LNCaP clone FGC (cell line): ENCODE measurements around the gene EVA1C.

Source experiments
- DNase-seq: peaks from one replicate; pipeline ENCODE4 v3.0.0-alpha.2; 2011; ENCODE audit warnings: low read depth
- H3K4me3 ChIP-seq: 2 replicates; pipeline ENCODE4 v1.5.1; 2011; ENCODE audit warnings: mild to moderate bottlenecking, low read depth, low read length, control low read depth
- CTCF ChIP-seq: IDR thresholded peaks from 2 replicates; pipeline ENCODE4 v1.5.1; 2012; ENCODE audit warnings: mild to moderate bottlenecking; ENCODE audit not compliant: control insufficient read depth, insufficient read depth; ENCODE audit errors: extremely low read depth

The EVA1C gene

GRCh38 chr21:32403201-32403777, 9.2 kb upstream of the EVA1C start:
- DNase-seq = no peak
- peak; percentile 66 for TF ChIP-seq CTCF
- no peak overlapping the region for H3K4me3 ChIP-seq

GRCh38 chr21:32406405-32406804, 6.1 kb upstream of the EVA1C start:
- no peak for TF ChIP-seq CTCF
- DNase-seq = no peak
- no peak overlapping the region for H3K4me3 ChIP-seq

- TF ChIP-seq CTCF = no peak
- DNase-seq = no peak
- H3K4me3 ChIP-seq = no peak overlapping the region
Measured at GRCh38 chr21:32410291-32410690, 2.2 kb upstream of the EVA1C start.

GRCh38 chr21:32410916-32411315, 1.6 kb upstream of the EVA1C start:
- peak overlapping the region; percentile 70 for H3K4me3 ChIP-seq
- no peak for TF ChIP-seq CTCF
- no peak for DNase-seq

GRCh38 chr21:32411350-32412161, 950 bp upstream of the EVA1C start:
- no peak for DNase-seq
- TF ChIP-seq CTCF = no peak
- peak overlapping the region; percentile 70 for H3K4me3 ChIP-seq

- TF ChIP-seq CTCF = no peak
- DNase-seq = no peak
- H3K4me3 ChIP-seq = no peak overlapping the region
Measured at GRCh38 chr21:32413015-32413504, 554 bp downstream of the EVA1C start.
